ENCODE data around the gene LRRN4CL.
A peak's percentile ranks its signal among the peaks of the same experiment; 100 is the strongest.
"Not testable (repeated sequence)": the region's sequence is repeated elsewhere in the genome, so short reads cannot be mapped to it uniquely, and the experiment has no call there.

The LRRN4CL gene

GRCh38 chr11:62675415-62675814 lies 13.9 kb downstream of the LRRN4CL start:
- not testable (repeated sequence) for DNase-seq (ENCODE audit: low spot score)

GRCh38 chr11:62673196-62673525 lies 16.2 kb downstream of the LRRN4CL start:
- DNase-seq (ENCODE audit: low spot score): no peak

- peak; percentile 77 for DNase-seq (ENCODE audit: low spot score)
Observed at GRCh38 chr11:62671608-62672389, 17.5 kb downstream of the LRRN4CL start, which contains the start of the genes LBHD1 and UQCC3. Gene LBHD1 (minus strand): TSS chr11:62672267. CDS start chr11:62670031, 2,236 bp downstream. Gene UQCC3 (plus strand): TSS chr11:62671673. CDS start chr11:62671746, 73 bp downstream.

- no peak for DNase-seq (ENCODE audit: low spot score)
Observed at GRCh38 chr11:62671236-62671607, 18.1 kb downstream of the LRRN4CL start.

- DNase-seq (ENCODE audit: low spot score): no peak
Observed at GRCh38 chr11:62669420-62670161, 19.7 kb downstream of the LRRN4CL start.

- no peak for DNase-seq (ENCODE audit: low spot score)
Observed at GRCh38 chr11:62667460-62667859, 21.9 kb downstream of the LRRN4CL start.

- DNase-seq (ENCODE audit: low spot score): no peak
Observed at GRCh38 chr11:62666259-62666926, 22.9 kb downstream of the LRRN4CL start.

- DNase-seq (ENCODE audit: low spot score): peak; percentile 60
Observed at GRCh38 chr11:62665599-62666258, 23.6 kb downstream of the LRRN4CL start.

GRCh38 chr11:62665075-62665598 lies 24.2 kb downstream of the LRRN4CL start, which contains the start of the genes C11orf98 and CSKMT:
Gene C11orf98 (minus strand): TSS chr11:62665210. CDS start chr11:62665169, 41 bp downstream.
Gene CSKMT (plus strand): TSS chr11:62665312. CDS start chr11:62665880, 568 bp downstream.
- DNase-seq (ENCODE audit: low spot score): peak; percentile 97

GRCh38 chr11:62664405-62665074 lies 24.8 kb downstream of the LRRN4CL start:
- DNase-seq (ENCODE audit: low spot score): no peak

- DNase-seq (ENCODE audit: low spot score): no peak
Observed at GRCh38 chr11:62656796-62657429, 32.4 kb downstream of the LRRN4CL start.

GRCh38 chr11:62654297-62654696 lies 35.0 kb downstream of the LRRN4CL start:
- no peak for DNase-seq (ENCODE audit: low spot score)

- DNase-seq (ENCODE audit: low spot score): no peak
Observed at GRCh38 chr11:62652161-62653006, 36.9 kb downstream of the LRRN4CL start.

GRCh38 chr11:62650283-62650682 lies 39.0 kb downstream of the LRRN4CL start:
- DNase-seq (ENCODE audit: low spot score): not testable (repeated sequence)

- DNase-seq (ENCODE audit: low spot score): no peak
Observed at GRCh38 chr11:62649486-62649885, 39.8 kb downstream of the LRRN4CL start.

- DNase-seq (ENCODE audit: low spot score): no peak
Observed at GRCh38 chr11:62648967-62649364, 40.4 kb downstream of the LRRN4CL start.

GRCh38 chr11:62648185-62648966 lies 41.0 kb downstream of the LRRN4CL start:
- no peak for DNase-seq (ENCODE audit: low spot score)

GRCh38 chr11:62647609-62648005 lies 41.7 kb downstream of the LRRN4CL start:
- no peak for DNase-seq (ENCODE audit: low spot score)

All from AG08396 (cell line).